ENCODE data around the gene GIGYF2.

DNA sequence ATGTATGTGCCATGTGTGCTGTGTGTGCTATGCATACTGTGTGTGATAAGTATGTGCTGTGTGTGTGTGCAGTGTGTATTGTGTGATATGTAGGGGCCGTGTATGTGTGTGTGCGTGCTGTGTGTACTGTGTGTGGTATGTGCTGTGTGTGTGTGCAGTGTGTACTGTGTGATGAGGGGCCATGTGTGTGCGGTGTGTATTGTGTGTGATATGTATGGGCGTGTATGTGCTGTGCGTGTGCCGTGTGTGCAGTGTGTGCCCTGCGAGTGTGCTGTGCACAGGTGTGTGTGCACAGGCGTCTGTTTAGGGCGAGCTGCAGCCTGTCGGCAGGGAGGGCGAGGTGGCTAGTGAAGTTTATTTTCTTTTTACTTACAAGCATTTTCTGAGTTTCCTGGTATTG is 189.0 kb downstream of the GIGYF2 start:
- TF ChIP-seq EZH2 (IDR thresholded peaks at IDR 0.05; ENCODE audit: borderline replicate concordance): no peak
- TF ChIP-seq, protein P1, sequence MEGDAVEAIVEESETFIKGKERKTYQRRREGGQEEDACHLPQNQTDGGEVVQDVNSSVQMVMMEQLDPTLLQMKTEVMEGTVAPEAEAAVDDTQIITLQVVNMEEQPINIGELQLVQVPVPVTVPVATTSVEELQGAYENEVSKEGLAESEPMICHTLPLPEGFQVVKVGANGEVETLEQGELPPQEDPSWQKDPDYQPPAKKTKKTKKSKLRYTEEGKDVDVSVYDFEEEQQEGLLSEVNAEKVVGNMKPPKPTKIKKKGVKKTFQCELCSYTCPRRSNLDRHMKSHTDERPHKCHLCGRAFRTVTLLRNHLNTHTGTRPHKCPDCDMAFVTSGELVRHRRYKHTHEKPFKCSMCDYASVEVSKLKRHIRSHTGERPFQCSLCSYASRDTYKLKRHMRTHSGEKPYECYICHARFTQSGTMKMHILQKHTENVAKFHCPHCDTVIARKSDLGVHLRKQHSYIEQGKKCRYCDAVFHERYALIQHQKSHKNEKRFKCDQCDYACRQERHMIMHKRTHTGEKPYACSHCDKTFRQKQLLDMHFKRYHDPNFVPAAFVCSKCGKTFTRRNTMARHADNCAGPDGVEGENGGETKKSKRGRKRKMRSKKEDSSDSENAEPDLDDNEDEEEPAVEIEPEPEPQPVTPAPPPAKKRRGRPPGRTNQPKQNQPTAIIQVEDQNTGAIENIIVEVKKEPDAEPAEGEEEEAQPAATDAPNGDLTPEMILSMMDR (IDR thresholded peaks at IDR 0.05; ENCODE audit: poor library complexity): no peak
- TF ChIP-seq EZH2phosphoT487 (IDR thresholded peaks at IDR 0.05; ENCODE audit: low read depth, severe bottlenecking, unreplicated experiment): no peak

Data from hepatocyte (in vitro differentiated cells).